Right kidney (tissue), 9 donors: ENCODE results near the gene RAB13.
"Not testable (repeated sequence)": the region's sequence is repeated elsewhere in the genome, so short reads cannot be mapped to it uniquely, and the experiment has no call there.

Experiments used
- DNase-seq: peaks from one replicate; pipeline ENCODE4 v3.0.0-alpha.2; 2016
- long read RNA-seq, 8 donors: transcript quantifications; one replicate each; lab custom pipeline, GENCODE V29; 2026

RAB13 gene
- long read RNA-seq, donor 1, transcript RAB13-201 (8 exons, 1,176 nt), result major isoform, 78 of 1,353 reads
- long read RNA-seq, donor 1, partial matches to known transcripts, result 1,101 of 1,353 reads
- long read RNA-seq, donor 1, other reads (novel, unspliced or antisense), result 171 of 1,353 reads
- long read RNA-seq, donor 2, transcript RAB13-201 (8 exons, 1,176 nt), result major isoform, 55 of 151 reads
- long read RNA-seq, donor 2, partial matches to known transcripts, result 91 of 151 reads
- long read RNA-seq, donor 2, other reads (novel, unspliced or antisense), result 0 of 151 reads
- long read RNA-seq, donor 3, transcript RAB13-201 (8 exons, 1,176 nt), result major isoform, 51 of 135 reads
- long read RNA-seq, donor 3, partial matches to known transcripts, result 82 of 135 reads
- long read RNA-seq, donor 3, other reads (novel, unspliced or antisense), result 0 of 135 reads
- long read RNA-seq, donor 4, transcript RAB13-202 (3 exons, 2,123 nt), result minor isoform, 5 of 106 reads
- long read RNA-seq, donor 4, transcript RAB13-201 (8 exons, 1,176 nt), result major isoform, 95 of 106 reads
- long read RNA-seq, donor 4, partial matches to known transcripts, result 6 of 106 reads
- long read RNA-seq, donor 4, other reads (novel, unspliced or antisense), result 0 of 106 reads
- long read RNA-seq, donor 5, transcript RAB13-201 (8 exons, 1,176 nt), result major isoform, 87 of 311 reads
- long read RNA-seq, donor 5, partial matches to known transcripts, result 221 of 311 reads
- long read RNA-seq, donor 5, other reads (novel, unspliced or antisense), result 0 of 311 reads
- long read RNA-seq, donor 6, transcript RAB13-201 (8 exons, 1,176 nt), result major isoform, 87 of 220 reads
- long read RNA-seq, donor 6, partial matches to known transcripts, result 129 of 220 reads
- long read RNA-seq, donor 6, other reads (novel, unspliced or antisense), result 0 of 220 reads
- long read RNA-seq, donor 7, transcript RAB13-201 (8 exons, 1,176 nt), result major isoform, 135 of 309 reads
- long read RNA-seq, donor 7, partial matches to known transcripts, result 171 of 309 reads
- long read RNA-seq, donor 7, other reads (novel, unspliced or antisense), result 0 of 309 reads
- long read RNA-seq, donor 8, transcript RAB13-201 (8 exons, 1,176 nt), result major isoform, 63 of 183 reads
- long read RNA-seq, donor 8, partial matches to known transcripts, result 117 of 183 reads
- long read RNA-seq, donor 8, other reads (novel, unspliced or antisense), result 0 of 183 reads

GRCh38 chr1:153985941-153986761 lies at the start of gene RAB13:
Gene RAB13, minus strand, starts transcription at chr1:153986339. Its CDS starts 103 bp downstream, at chr1:153986236.
- peak; percentile 78 for DNase-seq

- DNase-seq, result not testable (repeated sequence)
These were observed 47.6 kb upstream of the RAB13 start for GRCh38 chr1:154033697-154034096.

- no peak for DNase-seq
These were observed 33.8 kb upstream of the RAB13 start for GRCh38 chr1:154019940-154020339.

GRCh38 chr1:154019269-154019668 lies 33.1 kb upstream of the RAB13 start:
- DNase-seq, result no peak

- DNase-seq, result no peak
These were observed 28.2 kb upstream of the RAB13 start for GRCh38 chr1:154014154-154014907.

- DNase-seq, result not testable (repeated sequence)
These were observed 26.4 kb upstream of the RAB13 start for GRCh38 chr1:154012543-154012942.

GRCh38 chr1:154012129-154012528 lies 26.0 kb upstream of the RAB13 start:
- DNase-seq, result no peak

- no peak for DNase-seq
These were observed 20.0 kb upstream of the RAB13 start for GRCh38 chr1:154006136-154006535.

GRCh38 chr1:154000420-154000819 lies 14.3 kb upstream of the RAB13 start:
- DNase-seq, result no peak

- not testable (repeated sequence) for DNase-seq
These were observed 10.7 kb upstream of the RAB13 start for GRCh38 chr1:153996882-153997281.

GRCh38 chr1:153995640-153996039 lies 9.5 kb upstream of the RAB13 start:
- no peak for DNase-seq

- no peak for DNase-seq
These were observed 9.1 kb upstream of the RAB13 start for GRCh38 chr1:153995202-153995601.

GRCh38 chr1:153991806-153992205 lies 5.7 kb upstream of the RAB13 start:
- no peak for DNase-seq

- DNase-seq, result no peak
These were observed 5.1 kb upstream of the RAB13 start for GRCh38 chr1:153991151-153991630.

GRCh38 chr1:153990468-153991150 lies 4.5 kb upstream of the RAB13 start, which contains the start of gene RPS27:
Gene RPS27, plus strand, starts transcription at chr1:153990762. Its CDS starts 35 bp downstream, at chr1:153990797.
- peak; percentile 98 for DNase-seq

- no peak for DNase-seq
These were observed 1.5 kb upstream of the RAB13 start for GRCh38 chr1:153987621-153988020.

GRCh38 chr1:153985341-153985912 lies 712 bp downstream of the RAB13 start:
- peak; percentile 46 for DNase-seq

GRCh38 chr1:153984123-153984894 lies 1.8 kb downstream of the RAB13 start:
- DNase-seq, result no peak

GRCh38 chr1:153981735-153982134 lies 4.4 kb downstream of the RAB13 start:
- DNase-seq, result not testable (repeated sequence)
